Smooth muscle cell of the brain vasculature (primary cell): Measurements from ENCODE around the gene KPNA6.

Experiments
- DNase-seq: peaks from one replicate; pipeline ENCODE4 v3.0.0-alpha.2; 2012; ENCODE audit warnings: low read depth, low spot score

Gene KPNA6

GRCh38 chr1:32187850-32188249, 80.0 kb downstream of the KPNA6 start:
- no peak for DNase-seq

GRCh38 chr1:32192220-32192948, 84.5 kb downstream of the KPNA6 start:
- DNase-seq: no peak

GRCh38 chr1:32194984-32195383, 87.1 kb downstream of the KPNA6 start:
- no peak for DNase-seq

- no peak for DNase-seq
Measured at GRCh38 chr1:32195531-32195930, 87.7 kb downstream of the KPNA6 start.

GRCh38 chr1:32195972-32196823, 88.3 kb downstream of the KPNA6 start:
- no peak for DNase-seq

- DNase-seq: no peak
Measured at GRCh38 chr1:32197074-32197473, 89.2 kb downstream of the KPNA6 start.

GRCh38 chr1:32197837-32198236, 90.0 kb downstream of the KPNA6 start:
- no peak for DNase-seq

GRCh38 chr1:32198237-32199042, 90.6 kb downstream of the KPNA6 start:
- DNase-seq: no peak

GRCh38 chr1:32199043-32199716, 91.3 kb downstream of the KPNA6 start:
- no peak for DNase-seq

- no peak for DNase-seq
Measured at GRCh38 chr1:32199717-32200072, 91.8 kb downstream of the KPNA6 start.

GRCh38 chr1:32200226-32201010, 92.6 kb downstream of the KPNA6 start, which contains the start of gene CCDC28B:
Gene CCDC28B (plus strand): TSS chr1:32200595. CDS start chr1:32201936, 1,341 bp downstream.
- DNase-seq: peak; percentile 41

- DNase-seq: no peak
Measured at GRCh38 chr1:32201011-32201855, 93.4 kb downstream of the KPNA6 start.

GRCh38 chr1:32204943-32205361, 97.1 kb downstream of the KPNA6 start:
- no peak for DNase-seq

- DNase-seq: peak; percentile 45
Measured at GRCh38 chr1:32205401-32206370, 97.8 kb downstream of the KPNA6 start, which contains the start of gene IQCC. Gene IQCC (plus strand): TSS chr1:32205671. CDS start chr1:32205682, 11 bp downstream.

- no peak for DNase-seq
Measured at GRCh38 chr1:32208469-32208868, 100.6 kb downstream of the KPNA6 start.

GRCh38 chr1:32208891-32209328, 101.1 kb downstream of the KPNA6 start, which contains the start of gene DCDC2B:
Gene DCDC2B (plus strand): TSS chr1:32209089. CDS start chr1:32209094, 5 bp downstream.
- no peak for DNase-seq

GRCh38 chr1:32215629-32216480, 108.0 kb downstream of the KPNA6 start:
- no peak for DNase-seq
